GM12878 (cell line): Measurements from ENCODE around the gene RRP36.

Experiments used
- CEBPB ChIP-seq, 2 experiments: fragments of 150-350 bp in 1 of 2; IDR thresholded peaks; 2 replicates each; pipeline ENCODE4 v1.6.1; 2012 to 2014; ENCODE audit warnings: low read depth in 2 of 2, low read length in 2 of 2, borderline replicate concordance in 1 of 2, inconsistent platforms in 1 of 2
- CREB1 ChIP-seq: IDR thresholded peaks from 2 replicates; pipeline ENCODE4 v1.6.1; 2012; ENCODE audit warnings: low read depth, mild to moderate bottlenecking, inconsistent platforms
- EED ChIP-seq: sonication (generic); IDR thresholded peaks from 2 replicates; pipeline ENCODE4 v1.6.1; 2016; ENCODE audit warnings: antibody characterized with exemption, low read depth
- EZH2 ChIP-seq: IDR thresholded peaks from 2 replicates; pipeline ENCODE4 v1.6.1; 2012; ENCODE audit warnings: low read depth, mild to moderate bottlenecking, control low read depth, inconsistent platforms, low read length, borderline replicate concordance; ENCODE audit not compliant: control insufficient read depth
- FOXK2 ChIP-seq: fragments of 450-650 bp; IDR thresholded peaks from 2 replicates; pipeline ENCODE4 v1.6.1; 2017; ENCODE audit warnings: mild to moderate bottlenecking, moderate library complexity
- MEF2A ChIP-seq: IDR thresholded peaks from 2 replicates; pipeline ENCODE4 v1.6.1; 2011; ENCODE audit warnings: low read depth, mild to moderate bottlenecking, low read length, moderate library complexity; ENCODE audit not compliant: insufficient read depth
- NFIC ChIP-seq: IDR thresholded peaks from 2 replicates; pipeline ENCODE4 v1.6.1; 2012; ENCODE audit warnings: low read depth, mild to moderate bottlenecking, inconsistent platforms, low read length, moderate library complexity
- NR2F1 ChIP-seq: fragments of 450-650 bp; conservative IDR thresholded peaks from 2 replicates; pipeline ENCODE4 v1.6.1; 2017; ENCODE audit warnings: mild to moderate bottlenecking
- PAX5 ChIP-seq: IDR thresholded peaks from 2 replicates; pipeline ENCODE4 v1.6.1; 2011; ENCODE audit warnings: low read depth, low read length, borderline replicate concordance
- POLR2AphosphoS5 ChIP-seq: IDR thresholded peaks from 2 replicates; pipeline ENCODE4 v1.6.1; 2011; ENCODE audit warnings: mild to moderate bottlenecking, low read length, inconsistent platforms
- RAD21 ChIP-seq: IDR thresholded peaks from 2 replicates; pipeline ENCODE4 v1.6.1; 2011; ENCODE audit warnings: mild to moderate bottlenecking, low read depth, low read length, moderate library complexity; ENCODE audit not compliant: insufficient read depth
- TBL1XR1 ChIP-seq: IDR thresholded peaks from 2 replicates; pipeline ENCODE4 v1.6.1; 2012; ENCODE audit warnings: low read depth, low read length, improper control_type of control experiment
- ZBTB33 ChIP-seq: fragments of 450-650 bp; IDR thresholded peaks from 2 replicates; pipeline ENCODE4 v1.6.1; 2017; ENCODE audit warnings: mild to moderate bottlenecking
- TF ChIP-seq, protein P1 (sequence below), 3 experiments: IDR thresholded peaks in 2 of 3; conservative IDR thresholded peaks in 1 of 3; 2 replicates each; pipeline ENCODE4 v1.5.1; 2011; ENCODE audit warnings: low read depth in 3 of 3, low read length in 3 of 3, mild to moderate bottlenecking in 3 of 3, control low read depth in 2 of 3, moderate library complexity in 2 of 3, inconsistent platforms in 1 of 3, mixed read lengths in 1 of 3; ENCODE audit not compliant: control insufficient read depth in 2 of 3, insufficient read depth in 1 of 3; ENCODE audit errors: extremely low read depth in 1 of 3

- TF ChIP-seq TBL1XR1 (no peak), CREB1 (no peak), FOXK2 (no peak), ZBTB33 (no peak), NFIC (no peak), POLR2AphosphoS5 (no peak), CEBPB (IDR thresholded peaks at IDR 0.05; ENCODE audit: borderline replicate concordance in 1 of 2, low read depth in 2 of 2, low read length in 2 of 2) (no peak), EZH2 (no peak), RAD21 (no peak), MEF2A (no peak), PAX5 (no peak), NR2F1 (no peak), EED (no peak)
- TF ChIP-seq, protein P1, sequence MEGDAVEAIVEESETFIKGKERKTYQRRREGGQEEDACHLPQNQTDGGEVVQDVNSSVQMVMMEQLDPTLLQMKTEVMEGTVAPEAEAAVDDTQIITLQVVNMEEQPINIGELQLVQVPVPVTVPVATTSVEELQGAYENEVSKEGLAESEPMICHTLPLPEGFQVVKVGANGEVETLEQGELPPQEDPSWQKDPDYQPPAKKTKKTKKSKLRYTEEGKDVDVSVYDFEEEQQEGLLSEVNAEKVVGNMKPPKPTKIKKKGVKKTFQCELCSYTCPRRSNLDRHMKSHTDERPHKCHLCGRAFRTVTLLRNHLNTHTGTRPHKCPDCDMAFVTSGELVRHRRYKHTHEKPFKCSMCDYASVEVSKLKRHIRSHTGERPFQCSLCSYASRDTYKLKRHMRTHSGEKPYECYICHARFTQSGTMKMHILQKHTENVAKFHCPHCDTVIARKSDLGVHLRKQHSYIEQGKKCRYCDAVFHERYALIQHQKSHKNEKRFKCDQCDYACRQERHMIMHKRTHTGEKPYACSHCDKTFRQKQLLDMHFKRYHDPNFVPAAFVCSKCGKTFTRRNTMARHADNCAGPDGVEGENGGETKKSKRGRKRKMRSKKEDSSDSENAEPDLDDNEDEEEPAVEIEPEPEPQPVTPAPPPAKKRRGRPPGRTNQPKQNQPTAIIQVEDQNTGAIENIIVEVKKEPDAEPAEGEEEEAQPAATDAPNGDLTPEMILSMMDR (IDR thresholded peaks at IDR 0.05 in 2 of 3, conservative IDR thresholded peaks at IDR 0.05 in 1 of 3; ENCODE audit: control insufficient read depth in 2 of 3, extremely low read depth in 1 of 3, insufficient read depth in 1 of 3, low read depth in 3 of 3, low read length in 3 of 3), result no peak
These were observed 33.0 kb downstream of the RRP36 start for GRCh38 chr6:43054206-43054943.
